Measurements from ENCODE around the gene PITPNB. TPM values are rescaled to one million over a fixed set of nuclear protein-coding genes. Genes with fewer than 3 reads are reported as not detected.

PITPNB gene
- polyA plus RNA-seq, 1 experiment: 24.0 TPM

GRCh38 chr22:27844256-27844655 is 74.8 kb downstream of the PITPNB start:
- CTCF ChIA-PET: interaction anchor here (0.9 kb wide), 2 partner anchors 8 to 169 kb away, joined by 3 read pairs; no protein-coding TSS in a partner anchor

GRCh38 chr22:27843441-27843840 is 75.6 kb downstream of the PITPNB start:
- Histone ChIP-seq H3K36me3 (ENCODE audit: control insufficient read depth, insufficient read depth, low read length) (0 out of 2 replicates have a peak, but pooled peaks cover 3% of the 10 kb centered on the region), H3K4me3 (ENCODE audit: low read depth, low read length) (no peak overlapping the region), H3K27me3 (ENCODE audit: control insufficient read depth, insufficient read depth, low read length) (no peaks in the 10 kb centered on the region)
- ChIA-PET POLR2A (no interaction called here), CTCF (interaction anchor here (0.6 to 1.0 kb wide), 4 partner anchors 51 to 1088 kb away, joined by 3 read pairs; no protein-coding TSS in a partner anchor)
- no peak for DNase-seq (ENCODE audit: low read depth)
- TF ChIP-seq CTCF (IDR thresholded peaks at IDR 0.05; ENCODE audit: insufficient read depth, low read depth, low read length): no peak

More at GRCh38 chr22:27844256-27844655, 74.8 kb downstream of the PITPNB start:
- POLR2A ChIA-PET: no interaction called here
- no peak for DNase-seq (ENCODE audit: low read depth)
- Histone ChIP-seq H3K4me3 (ENCODE audit: low read depth, low read length) (no peak overlapping the region), H3K36me3 (ENCODE audit: control insufficient read depth, insufficient read depth, low read length) (0 out of 2 replicates have a peak, but pooled peaks cover 3% of the 10 kb centered on the region), H3K27me3 (ENCODE audit: control insufficient read depth, insufficient read depth, low read length) (no peaks in the 10 kb centered on the region)
- TF ChIP-seq CTCF (IDR thresholded peaks at IDR 0.05; ENCODE audit: insufficient read depth, low read depth, low read length): no peak

- no peaks in the 10 kb centered on the region for H3K27me3 ChIP-seq (ENCODE audit: control insufficient read depth, insufficient read depth, low read length)
- H3K4me3 ChIP-seq (ENCODE audit: low read depth, low read length): no peak overlapping the region
- ChIA-PET CTCF (interaction anchor here (0.9 to 1.0 kb wide), 3 partner anchors 13 to 1087 kb away, joined by 3 read pairs; no protein-coding TSS in a partner anchor), POLR2A (no interaction called here)
- 0 out of 2 replicates have a peak, but pooled peaks cover 1% of the 10 kb centered on the region for H3K36me3 ChIP-seq (ENCODE audit: control insufficient read depth, insufficient read depth, low read length)
- peak; percentile 31 for DNase-seq (ENCODE audit: low read depth)
- no peak for TF ChIP-seq CTCF (IDR thresholded peaks at IDR 0.05; ENCODE audit: insufficient read depth, low read depth, low read length)
Observed at GRCh38 chr22:27842669-27843431, 76.2 kb downstream of the PITPNB start.

GRCh38 chr22:27842201-27842600 is 76.9 kb downstream of the PITPNB start:
- Histone ChIP-seq H3K27me3 (ENCODE audit: control insufficient read depth, insufficient read depth, low read length) (no peaks in the 10 kb centered on the region), H3K4me3 (ENCODE audit: low read depth, low read length) (no peak overlapping the region), H3K36me3 (ENCODE audit: control insufficient read depth, insufficient read depth, low read length) (no peaks in the 10 kb centered on the region)
- CTCF ChIA-PET: interaction anchor here (0.9 kb wide), 1 partner anchor 14 kb away, joined by 3 read pairs; no protein-coding TSS in a partner anchor
- no peak for TF ChIP-seq CTCF (IDR thresholded peaks at IDR 0.05; ENCODE audit: insufficient read depth, low read depth, low read length)
- POLR2A ChIA-PET: no interaction called here
- no peak for DNase-seq (ENCODE audit: low read depth)

- H3K4me3 ChIP-seq (ENCODE audit: low read depth, low read length): no peak overlapping the region
- no peaks in the 10 kb centered on the region for H3K27me3 ChIP-seq (ENCODE audit: control insufficient read depth, insufficient read depth, low read length)
- no peak for DNase-seq (ENCODE audit: low read depth)
- POLR2A ChIA-PET: no interaction called here
- CTCF ChIA-PET: interaction anchor here (1.6 kb wide), 1 partner anchor 21 kb away, joined by 3 read pairs; no protein-coding TSS in a partner anchor
- no peaks in the 10 kb centered on the region for H3K36me3 ChIP-seq (ENCODE audit: control insufficient read depth, insufficient read depth, low read length)
- TF ChIP-seq CTCF (IDR thresholded peaks at IDR 0.05; ENCODE audit: insufficient read depth, low read depth, low read length): no peak
Observed at GRCh38 chr22:27840436-27840835, 78.6 kb downstream of the PITPNB start.
